Esophagus squamous epithelium (tissue), 5 donors: ENCODE results near the gene TNS1. TPM values are rescaled to one million over a fixed set of nuclear protein-coding genes. Genes with fewer than 3 reads are reported as not detected.

Source experiments
- DNase-seq: peaks from one replicate; lab custom pipeline; 2025; lab: John Stamatoyannopoulos, UW
- H3K27ac ChIP-seq, 4 donors: fragments of 200-600 bp; sonication (generic); one replicate each; pipeline ENCODE4 v1.5.1; 2016 to 2019; ENCODE audit warnings: mild to moderate bottlenecking in 1 of 4
- H3K27me3 ChIP-seq, 4 donors: fragments of 200-600 bp; sonication (generic); 1 replicate in 3 of 4; 2 replicates in 1 of 4; pipeline versions ENCODE4 v1.5.1 to v1.6.0; 2017 to 2021; ENCODE audit warnings: antibody characterized with exemption in 1 of 4
- H3K36me3 ChIP-seq, 3 donors: fragments of 200-600 bp; sonication (generic); one replicate each; pipeline ENCODE4 v1.5.1; 2016 to 2019
- H3K4me1 ChIP-seq, 3 donors: fragments of 200-600 bp; sonication (generic); one replicate each; pipeline ENCODE4 v1.5.1; 2017 to 2019
- H3K4me3 ChIP-seq, 4 donors: fragments of 200-600 bp; sonication (generic); 1 replicate in 3 of 4; 2 replicates in 1 of 4; pipeline ENCODE4 v1.5.1; 2016 to 2019; ENCODE audit warnings: mild to moderate bottlenecking in 2 of 4, moderate library complexity in 1 of 4
- H3K9me3 ChIP-seq, 3 donors: fragments of 200-600 bp; sonication (generic); one replicate each; pipeline ENCODE4 v1.5.1; 2016 to 2019
- CTCF ChIP-seq, 6 experiments: fragments of 450-650 bp in 4 of 6; fragments of 200-600 bp in 2 of 6; sonication (generic) in 2 of 6; IDR thresholded peaks; one replicate each; pipeline ENCODE4 v1.5.1; 2016 to 2019; ENCODE audit warnings: antibody characterized with exemption in 6 of 6, mild to moderate bottlenecking in 4 of 6, moderate library complexity in 4 of 6
- POLR2A ChIP-seq, 4 donors: fragments of 450-650 bp; IDR thresholded peaks; one replicate each; pipeline ENCODE4 v1.6.1; 2017; ENCODE audit warnings: antibody characterized with exemption in 4 of 4, mild to moderate bottlenecking in 4 of 4, moderate library complexity in 3 of 4
- WGBS, 2 donors: methylation state at CpG; one replicate each; pipeline ENCODE4 v1.1.5; 2018; 5-methylcytosine and 5-hydroxymethylcytosine counted together
- intact Hi-C: fragments of 100-400 bp; cut with DNase I; formaldehyde crosslinking; loops from one replicate; pipeline ENCODE4 v1.15.0; 2022
- total RNA-seq, 4 donors: library from RNA; depleted of rRNA; stranded (reverse); fragments of >200 nt; gene quantifications; one replicate each; pipeline ENCODE4 v1.1.0, GENCODE V29; 2016
- donor health status: DM: yes; HTN: yes; CAD: no.

The TNS1 gene
- total RNA-seq, 4 donors from 2014 or later: 34.7 to 201 (median 59.2) TPM

GRCh38 chr2:217830061-217830460, 172.7 kb downstream of the TNS1 start:
- intact Hi-C loops: no loop called here
- H3K36me3 ChIP-seq: peaks cover 9 to 72% (median 11%) of the 10 kb centered on the region in 3 donors
- H3K27me3 ChIP-seq: no peaks in the 10 kb centered on the region
- peaks cover 12 to 79% (median 21%) of the 10 kb centered on the region in 3 donors for H3K4me1 ChIP-seq
- 86 to 95% methylated on average over 5 of the region's 9 CpGs for WGBS, 2 donors
- H3K9me3 ChIP-seq: no peaks in the 10 kb centered on the region
- peak overlapping the region in 3 of 4 donors; percentile 13 to 43 (median 40) for H3K27ac ChIP-seq
- TF ChIP-seq POLR2A (IDR thresholded peaks at IDR 0.05): no peak
- no peak for TF ChIP-seq CTCF (IDR thresholded peaks at IDR 0.05)
- H3K4me3 ChIP-seq: no peak overlapping the region
- no peak for DNase-seq

- H3K4me3 ChIP-seq: no peak overlapping the region
- H3K36me3 ChIP-seq: peaks cover 9 to 66% (median 11%) of the 10 kb centered on the region in 3 donors
- 62 to 70% methylated on average over 6 to 7 of the region's 8 CpGs for WGBS, 2 donors
- H3K9me3 ChIP-seq: no peaks in the 10 kb centered on the region
- peaks cover 12 to 79% (median 21%) of the 10 kb centered on the region in 3 donors for H3K4me1 ChIP-seq
- DNase-seq: no peak
- H3K27ac ChIP-seq: peak overlapping the region in 2 of 4 donors; percentile 7 to 43
- TF ChIP-seq CTCF (IDR thresholded peaks at IDR 0.05) (no peak), POLR2A (IDR thresholded peaks at IDR 0.05) (no peak)
- H3K27me3 ChIP-seq: no peaks in the 10 kb centered on the region
- intact Hi-C loops: no loop called here
Observed at GRCh38 chr2:217829420-217829819, 173.4 kb downstream of the TNS1 start.

- H3K27ac ChIP-seq: peak overlapping the region; percentile 36 to 76 (median 56)
- TF ChIP-seq CTCF (IDR thresholded peaks at IDR 0.05) (no peak), POLR2A (IDR thresholded peaks at IDR 0.05) (no peak)
- intact Hi-C loops: no loop called here
- peaks cover 9 to 65% (median 11%) of the 10 kb centered on the region in 3 donors for H3K36me3 ChIP-seq
- 29 to 39% methylated on average over 2 to 4 of the region's 4 CpGs for WGBS, 2 donors
- no peaks in the 10 kb centered on the region for H3K9me3 ChIP-seq
- H3K4me1 ChIP-seq: peaks cover 12 to 82% (median 21%) of the 10 kb centered on the region in 3 donors
- H3K27me3 ChIP-seq: no peaks in the 10 kb centered on the region
- H3K4me3 ChIP-seq: no peak overlapping the region
- DNase-seq: no peak
Observed at GRCh38 chr2:217828336-217828735, 174.5 kb downstream of the TNS1 start.

- H3K4me3 ChIP-seq: no peak overlapping the region
- intact Hi-C loops: no loop called here
- no peaks in the 10 kb centered on the region for H3K27me3 ChIP-seq
- peaks cover 9 to 65% (median 11%) of the 10 kb centered on the region in 3 donors for H3K36me3 ChIP-seq
- WGBS, 2 donors: 41 to 50% methylated on average over 4 to 6 of the region's 14 CpGs
- H3K9me3 ChIP-seq: no peaks in the 10 kb centered on the region
- no peak for DNase-seq
- TF ChIP-seq POLR2A (IDR thresholded peaks at IDR 0.05) (no peak), CTCF (IDR thresholded peaks at IDR 0.05) (no peak)
- H3K4me1 ChIP-seq: peaks cover 12 to 85% (median 27%) of the 10 kb centered on the region in 3 donors
- peak overlapping the region; percentile 36 to 76 (median 56) for H3K27ac ChIP-seq
Observed at GRCh38 chr2:217827430-217828201, 175.2 kb downstream of the TNS1 start.

- no peaks in the 10 kb centered on the region for H3K27me3 ChIP-seq
- intact Hi-C loops: no loop called here
- peak overlapping the region; percentile 36 to 76 (median 56) for H3K27ac ChIP-seq
- no peak overlapping the region for H3K4me3 ChIP-seq
- H3K9me3 ChIP-seq: no peaks in the 10 kb centered on the region
- DNase-seq: no peak
- WGBS, 2 donors: 68 to 81% methylated on average over 4 of the region's 4 CpGs
- no peak for TF ChIP-seq POLR2A (IDR thresholded peaks at IDR 0.05)
- no peak for TF ChIP-seq CTCF (IDR thresholded peaks at IDR 0.05)
- peaks cover 9 to 60% (median 11%) of the 10 kb centered on the region in 3 donors for H3K36me3 ChIP-seq
- H3K4me1 ChIP-seq: peaks cover 12 to 86% (median 31%) of the 10 kb centered on the region in 3 donors
Observed at GRCh38 chr2:217826991-217827390, 175.8 kb downstream of the TNS1 start.
